ENCODE results near the gene EDNRA. TPM values are rescaled to one million over a fixed set of nuclear protein-coding genes. Genes with fewer than 3 reads are reported as not detected.

EDNRA gene
- polyA plus RNA-seq, 4 donors, result 0.27 to 5.2 (median 3.3) TPM; not detected in 1

DNA sequence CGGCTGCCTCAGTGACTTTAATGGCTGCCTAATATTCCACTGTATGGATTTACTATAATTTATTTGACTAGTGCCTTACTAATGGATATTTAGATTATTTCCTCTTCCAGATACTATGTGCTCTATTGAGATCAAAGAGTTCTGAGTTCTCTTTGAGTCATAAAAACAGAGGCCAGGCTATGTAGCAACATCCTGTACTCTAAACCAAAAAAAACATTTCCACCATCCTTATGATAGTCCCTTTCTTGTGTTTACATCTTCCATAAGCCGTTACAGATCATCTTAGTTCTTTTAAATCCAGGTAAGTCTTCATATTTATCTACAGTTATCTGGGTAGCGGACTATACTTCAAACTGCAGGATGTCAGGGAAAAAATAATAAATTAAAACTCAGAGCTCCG lies 79.7 kb downstream of the EDNRA start:
- Histone ChIP-seq H3K36me3 (ENCODE audit: control insufficient read depth in 3 of 3, insufficient read depth in 2 of 3, low read depth in 1 of 3, low read length in 3 of 3) (no peaks in the 10 kb centered on the region), H3K27ac (ENCODE audit: low read depth in 1 of 3, low read length in 2 of 3) (no peak overlapping the region), H3K27me3 (ENCODE audit: control insufficient read depth in 3 of 3, insufficient read depth in 3 of 3, low read length in 3 of 3) (no peaks in the 10 kb centered on the region), H3K4me3 (ENCODE audit: low read depth in 1 of 3, low read length in 3 of 3) (no peak overlapping the region), H3K4me1 (ENCODE audit: control insufficient read depth in 3 of 3, insufficient read depth in 2 of 3, low read depth in 1 of 3, low read length in 2 of 3) (no peaks in the 10 kb centered on the region), H3K9me3 (ENCODE audit: control insufficient read depth in 2 of 2, insufficient read depth in 1 of 2, low read depth in 1 of 2, low read length in 1 of 2) (peaks cover 0 to 6% of the 10 kb centered on the region in 2 donors)
- WGBS, 3 donors, result 84 to 88% (median 87%) methylated on average over 4 of the region's 4 CpGs
- no peak for FAIRE-seq
- no peak for DNase-seq

DNA sequence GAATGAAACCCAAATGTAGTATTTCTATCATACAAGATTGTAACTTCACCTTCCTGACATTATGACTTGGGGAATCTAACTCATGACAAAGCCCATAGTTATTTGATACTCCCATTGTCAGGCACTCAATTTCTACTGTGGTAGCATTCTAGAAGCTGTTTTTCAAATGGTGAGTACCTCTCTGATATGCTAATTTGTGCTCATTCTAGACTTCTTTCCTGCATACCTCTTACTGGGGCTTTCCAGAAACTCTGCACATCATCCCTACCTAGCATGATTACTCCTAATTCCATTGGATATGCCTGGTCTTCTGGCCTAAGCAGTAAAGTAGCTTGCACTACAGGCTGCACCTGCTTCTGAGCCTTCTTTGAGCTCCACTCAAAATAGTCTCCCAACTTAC lies 85.9 kb downstream of the EDNRA start:
- Histone ChIP-seq H3K4me1 (ENCODE audit: control insufficient read depth in 3 of 3, insufficient read depth in 2 of 3, low read depth in 1 of 3, low read length in 2 of 3) (no peaks in the 10 kb centered on the region), H3K27ac (ENCODE audit: low read depth in 1 of 3, low read length in 2 of 3) (no peak overlapping the region), H3K36me3 (ENCODE audit: control insufficient read depth in 3 of 3, insufficient read depth in 2 of 3, low read depth in 1 of 3, low read length in 3 of 3) (no peaks in the 10 kb centered on the region), H3K9me3 (ENCODE audit: control insufficient read depth in 2 of 2, insufficient read depth in 1 of 2, low read depth in 1 of 2, low read length in 1 of 2) (peaks cover 0 to 6% of the 10 kb centered on the region in 2 donors), H3K27me3 (ENCODE audit: control insufficient read depth in 3 of 3, insufficient read depth in 3 of 3, low read length in 3 of 3) (no peaks in the 10 kb centered on the region), H3K4me3 (ENCODE audit: low read depth in 1 of 3, low read length in 3 of 3) (no peak overlapping the region)
- FAIRE-seq, result no peak
- DNase-seq, result no peak

DNA sequence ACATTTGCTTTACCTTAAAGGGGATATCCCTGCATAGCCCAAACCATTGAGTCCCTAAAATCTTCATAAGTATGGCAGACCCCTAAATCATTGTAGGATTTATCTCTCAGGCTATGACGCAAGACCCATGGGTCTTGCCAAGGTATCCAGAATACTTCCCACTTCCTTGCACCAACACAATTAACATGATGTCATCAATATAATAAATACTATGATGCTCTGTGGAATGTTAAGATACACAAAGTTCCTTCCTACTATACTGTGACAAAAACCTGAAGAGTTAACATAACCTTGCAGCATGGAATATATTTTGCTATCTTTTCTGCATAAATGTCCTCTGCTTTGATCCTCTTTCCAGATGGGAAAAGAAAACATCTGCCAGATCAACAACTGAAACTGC lies 86.4 kb downstream of the EDNRA start:
- no peak for FAIRE-seq
- no peaks in the 10 kb centered on the region for H3K27me3 ChIP-seq (ENCODE audit: control insufficient read depth in 3 of 3, insufficient read depth in 3 of 3, low read length in 3 of 3)

DNA sequence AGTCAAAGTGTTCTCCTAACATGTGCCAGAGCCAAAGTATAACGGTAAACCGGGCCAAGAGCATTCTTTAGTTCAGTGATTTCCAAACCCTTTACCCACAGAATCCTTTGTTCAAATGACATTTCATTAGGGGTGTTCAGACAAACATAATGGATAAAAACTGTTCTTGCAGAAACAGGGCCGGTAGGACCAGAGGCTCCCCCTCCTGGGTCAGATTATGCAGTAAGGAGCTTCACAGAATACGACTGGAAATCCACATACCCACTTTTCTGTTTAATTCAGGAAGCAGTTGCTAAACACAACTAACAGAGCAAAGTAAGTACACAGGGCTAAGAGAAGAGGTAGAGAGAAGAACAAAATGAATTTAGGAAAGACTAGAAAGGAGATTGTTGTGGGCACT lies 89.7 kb downstream of the EDNRA start:
- H3K4me1 ChIP-seq (ENCODE audit: control insufficient read depth in 3 of 3, insufficient read depth in 2 of 3, low read depth in 1 of 3, low read length in 2 of 3), result no peaks in the 10 kb centered on the region
- H3K36me3 ChIP-seq (ENCODE audit: control insufficient read depth in 3 of 3, insufficient read depth in 2 of 3, low read depth in 1 of 3, low read length in 3 of 3), result no peaks in the 10 kb centered on the region
- DNase-seq (no peak), FAIRE-seq (no peak)
- no peaks in the 10 kb centered on the region for H3K9me3 ChIP-seq (ENCODE audit: control insufficient read depth in 2 of 2, insufficient read depth in 1 of 2, low read depth in 1 of 2, low read length in 1 of 2)
- H3K4me3 ChIP-seq (ENCODE audit: low read depth in 1 of 3, low read length in 3 of 3), result no peak overlapping the region
- H3K27ac ChIP-seq (ENCODE audit: low read depth in 1 of 3, low read length in 2 of 3), result no peak overlapping the region
- WGBS, 3 donors, result 47 to 64% (median 58%) methylated on average over 4 of the region's 4 CpGs
- no peaks in the 10 kb centered on the region for H3K27me3 ChIP-seq (ENCODE audit: control insufficient read depth in 3 of 3, insufficient read depth in 3 of 3, low read length in 3 of 3)

More for the DNA sequence above, 86.4 kb downstream of the EDNRA start:
- DNase-seq, result no peak
- no peak overlapping the region for H3K4me3 ChIP-seq (ENCODE audit: low read depth in 1 of 3, low read length in 3 of 3)
- H3K9me3 ChIP-seq (ENCODE audit: control insufficient read depth in 2 of 2, insufficient read depth in 1 of 2, low read depth in 1 of 2, low read length in 1 of 2), result peaks cover 0 to 6% of the 10 kb centered on the region in 2 donors
- WGBS, 3 donors, result 80 to 96% (median 93%) methylated on average over 1 of the region's 1 CpG
- H3K4me1 ChIP-seq (ENCODE audit: control insufficient read depth in 3 of 3, insufficient read depth in 2 of 3, low read depth in 1 of 3, low read length in 2 of 3), result no peaks in the 10 kb centered on the region
- no peak overlapping the region for H3K27ac ChIP-seq (ENCODE audit: low read depth in 1 of 3, low read length in 2 of 3)
- no peaks in the 10 kb centered on the region for H3K36me3 ChIP-seq (ENCODE audit: control insufficient read depth in 3 of 3, insufficient read depth in 2 of 3, low read depth in 1 of 3, low read length in 3 of 3)

DNA sequence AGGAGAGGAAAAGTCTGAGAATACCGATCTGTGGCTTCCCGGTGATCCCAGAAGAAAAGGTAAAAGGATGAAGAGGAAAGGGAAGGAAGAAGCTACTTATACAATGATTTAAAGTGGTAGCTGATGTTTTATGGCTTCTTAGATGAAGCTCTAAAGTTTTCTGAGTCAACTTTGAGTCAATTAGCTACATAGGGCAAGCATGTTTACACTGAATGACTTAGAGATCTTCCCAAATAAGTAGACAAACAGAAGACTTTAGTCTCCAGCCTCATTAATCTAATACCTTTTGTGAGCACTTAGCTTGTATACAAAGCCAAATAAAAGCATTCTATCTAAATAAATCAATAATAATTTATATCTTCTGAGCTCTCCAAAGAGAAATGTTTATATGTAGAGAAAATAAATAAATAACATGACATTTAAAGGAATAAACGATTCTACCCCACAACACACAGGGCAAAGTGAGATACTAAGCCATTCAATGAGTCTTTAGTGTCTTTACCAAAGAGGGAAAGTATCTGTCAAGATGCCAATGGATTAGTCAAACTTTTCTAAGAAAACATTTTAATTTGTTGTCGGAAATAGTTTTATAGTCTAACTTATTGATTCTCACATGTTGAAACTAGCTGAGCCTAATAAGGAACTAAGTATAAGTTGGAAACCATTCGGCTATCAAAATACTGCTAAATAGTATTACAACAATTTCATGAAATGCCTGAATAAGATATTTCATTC lies 90.3 kb downstream of the EDNRA start:
- Histone ChIP-seq H3K27ac (ENCODE audit: low read depth in 1 of 3, low read length in 2 of 3) (no peak overlapping the region), H3K4me1 (ENCODE audit: control insufficient read depth in 3 of 3, insufficient read depth in 2 of 3, low read depth in 1 of 3, low read length in 2 of 3) (no peaks in the 10 kb centered on the region), H3K4me3 (ENCODE audit: low read depth in 1 of 3, low read length in 3 of 3) (no peak overlapping the region), H3K9me3 (ENCODE audit: control insufficient read depth in 2 of 2, insufficient read depth in 1 of 2, low read depth in 1 of 2, low read length in 1 of 2) (no peaks in the 10 kb centered on the region), H3K27me3 (ENCODE audit: control insufficient read depth in 3 of 3, insufficient read depth in 3 of 3, low read length in 3 of 3) (no peaks in the 10 kb centered on the region), H3K36me3 (ENCODE audit: control insufficient read depth in 3 of 3, insufficient read depth in 2 of 3, low read depth in 1 of 3, low read length in 3 of 3) (no peaks in the 10 kb centered on the region)
- DNase-seq, result no peak
- no peak for FAIRE-seq
- WGBS, 3 donors, result 57 to 74% (median 66%) methylated on average over 5 of the region's 5 CpGs

DNA sequence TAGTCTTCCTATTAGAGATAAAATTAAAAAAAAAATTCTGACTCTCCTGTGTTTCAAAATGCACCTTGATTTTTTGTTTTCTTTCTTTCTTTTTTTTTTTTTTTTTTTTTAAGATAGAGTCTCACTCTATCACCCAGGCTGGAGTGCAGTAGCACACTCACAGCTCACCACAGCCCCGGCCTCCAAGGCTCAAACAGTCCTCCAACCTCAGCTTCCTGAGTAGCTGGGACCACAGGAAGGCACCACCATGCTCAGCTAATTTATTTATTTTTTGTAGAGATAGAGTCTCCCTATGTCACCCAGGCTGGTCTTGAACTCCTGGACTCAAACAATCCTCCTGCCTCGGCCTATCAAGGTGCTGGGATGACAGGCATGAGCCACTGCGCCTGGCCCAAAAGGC lies 95.2 kb downstream of the EDNRA start:
- Histone ChIP-seq H3K4me1 (ENCODE audit: control insufficient read depth in 3 of 3, insufficient read depth in 2 of 3, low read depth in 1 of 3, low read length in 2 of 3) (no peaks in the 10 kb centered on the region), H3K9me3 (ENCODE audit: control insufficient read depth in 2 of 2, insufficient read depth in 1 of 2, low read depth in 1 of 2, low read length in 1 of 2) (no peaks in the 10 kb centered on the region), H3K36me3 (ENCODE audit: control insufficient read depth in 3 of 3, insufficient read depth in 2 of 3, low read depth in 1 of 3, low read length in 3 of 3) (no peaks in the 10 kb centered on the region), H3K27ac (ENCODE audit: low read depth in 1 of 3, low read length in 2 of 3) (no peak overlapping the region), H3K4me3 (ENCODE audit: low read depth in 1 of 3, low read length in 3 of 3) (no peak overlapping the region), H3K27me3 (ENCODE audit: control insufficient read depth in 3 of 3, insufficient read depth in 3 of 3, low read length in 3 of 3) (no peaks in the 10 kb centered on the region)
- DNase-seq, result no peak
- 80 to 88% (median 88%) methylated on average over 3 of the region's 3 CpGs for WGBS, 3 donors
- FAIRE-seq, result no peak

DNA sequence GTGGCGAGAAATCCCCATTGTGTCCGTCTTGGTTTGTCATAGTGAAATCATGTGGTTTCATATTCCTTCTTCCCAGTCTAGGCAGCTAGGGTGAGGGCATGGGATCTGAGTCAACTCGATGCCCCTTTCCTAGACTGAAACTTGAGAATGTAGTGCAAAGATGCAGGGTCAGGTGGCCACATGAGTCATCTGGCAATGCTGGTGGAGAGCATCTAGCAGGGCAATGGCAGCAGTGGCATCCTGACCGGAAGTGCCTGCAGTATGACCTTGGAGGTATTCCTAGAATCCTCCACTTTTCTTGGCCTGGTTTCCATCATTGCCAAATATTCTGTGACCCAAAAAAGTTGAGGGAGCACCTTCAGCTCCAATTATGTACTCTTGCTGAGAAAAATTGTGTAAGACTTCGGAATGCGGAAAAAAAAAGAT lies 97.2 kb downstream of the EDNRA start:
- Histone ChIP-seq H3K27ac (ENCODE audit: low read depth in 1 of 3, low read length in 2 of 3) (no peak overlapping the region), H3K36me3 (ENCODE audit: control insufficient read depth in 3 of 3, insufficient read depth in 2 of 3, low read depth in 1 of 3, low read length in 3 of 3) (no peaks in the 10 kb centered on the region), H3K27me3 (ENCODE audit: control insufficient read depth in 3 of 3, insufficient read depth in 3 of 3, low read length in 3 of 3) (no peaks in the 10 kb centered on the region), H3K4me3 (ENCODE audit: low read depth in 1 of 3, low read length in 3 of 3) (no peak overlapping the region), H3K4me1 (ENCODE audit: control insufficient read depth in 3 of 3, insufficient read depth in 2 of 3, low read depth in 1 of 3, low read length in 2 of 3) (no peaks in the 10 kb centered on the region), H3K9me3 (ENCODE audit: control insufficient read depth in 2 of 2, insufficient read depth in 1 of 2, low read depth in 1 of 2, low read length in 1 of 2) (no peaks in the 10 kb centered on the region)
- DNase-seq (no peak), FAIRE-seq (no peak)
- WGBS, 3 donors, result 75 to 79% (median 77%) methylated on average over 6 of the region's 6 CpGs

DNA sequence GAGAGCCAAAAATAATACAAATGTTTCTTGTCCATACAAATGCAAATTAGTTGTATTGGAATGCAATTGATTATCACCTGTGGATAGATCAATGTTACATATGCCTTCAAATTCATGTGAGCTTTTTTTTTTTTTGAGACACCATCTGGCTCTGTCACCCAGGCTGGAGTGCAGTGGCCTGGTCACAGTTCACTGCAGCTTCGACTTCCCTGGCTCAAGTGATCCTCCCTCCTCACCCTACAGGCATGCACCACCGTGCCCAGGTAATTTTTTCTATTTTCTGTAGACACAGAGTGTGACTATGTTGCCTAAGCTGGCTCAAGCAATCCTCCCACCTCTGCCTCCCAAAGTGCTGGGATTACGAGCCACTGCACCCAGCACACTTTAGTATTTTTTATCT lies 97.7 kb downstream of the EDNRA start:
- H3K27ac ChIP-seq (ENCODE audit: low read depth in 1 of 3, low read length in 2 of 3), result no peak overlapping the region
- FAIRE-seq, result no peak
- H3K4me1 ChIP-seq (ENCODE audit: control insufficient read depth in 3 of 3, insufficient read depth in 2 of 3, low read depth in 1 of 3, low read length in 2 of 3), result no peaks in the 10 kb centered on the region
- no peak for DNase-seq
- H3K36me3 ChIP-seq (ENCODE audit: control insufficient read depth in 3 of 3, insufficient read depth in 2 of 3, low read depth in 1 of 3, low read length in 3 of 3), result no peaks in the 10 kb centered on the region
- H3K4me3 ChIP-seq (ENCODE audit: low read depth in 1 of 3, low read length in 3 of 3), result no peak overlapping the region
- H3K9me3 ChIP-seq (ENCODE audit: control insufficient read depth in 2 of 2, insufficient read depth in 1 of 2, low read depth in 1 of 2, low read length in 1 of 2), result no peaks in the 10 kb centered on the region
- 63 to 71% (median 63%) methylated on average over 3 of the region's 3 CpGs for WGBS, 3 donors
- no peaks in the 10 kb centered on the region for H3K27me3 ChIP-seq (ENCODE audit: control insufficient read depth in 3 of 3, insufficient read depth in 3 of 3, low read length in 3 of 3)

DNA sequence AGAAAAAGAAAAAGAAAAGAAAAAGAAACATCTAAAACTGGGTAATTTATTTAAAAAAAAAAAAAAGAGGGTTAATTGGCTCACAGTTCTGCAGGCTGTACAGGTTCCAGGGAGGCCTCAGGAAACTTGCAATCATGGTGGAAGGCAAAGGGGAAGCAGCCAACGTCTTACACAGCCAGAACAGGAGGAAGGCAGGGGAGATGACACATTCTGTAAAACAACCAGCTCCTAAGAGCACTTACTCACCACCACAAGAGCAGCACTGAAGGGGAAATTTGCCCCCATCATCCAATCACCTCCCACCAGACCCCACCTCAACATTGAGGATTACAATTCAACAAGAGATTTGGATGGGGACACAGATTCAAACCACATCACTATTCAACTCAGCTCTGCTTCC lies 99.5 kb downstream of the EDNRA start:
- peaks cover 0 to 3% of the 10 kb centered on the region in 2 donors for H3K9me3 ChIP-seq (ENCODE audit: control insufficient read depth in 2 of 2, insufficient read depth in 1 of 2, low read depth in 1 of 2, low read length in 1 of 2)
- no peaks in the 10 kb centered on the region for H3K36me3 ChIP-seq (ENCODE audit: control insufficient read depth in 3 of 3, insufficient read depth in 2 of 3, low read depth in 1 of 3, low read length in 3 of 3)
- H3K4me3 ChIP-seq (ENCODE audit: low read depth in 1 of 3, low read length in 3 of 3), result no peak overlapping the region
- H3K4me1 ChIP-seq (ENCODE audit: control insufficient read depth in 3 of 3, insufficient read depth in 2 of 3, low read depth in 1 of 3, low read length in 2 of 3), result no peaks in the 10 kb centered on the region
- DNase-seq (no peak), FAIRE-seq (no peak)
- peaks cover 0 to 1% (median 0%) of the 10 kb centered on the region in 3 donors for H3K27me3 ChIP-seq (ENCODE audit: control insufficient read depth in 3 of 3, insufficient read depth in 3 of 3, low read length in 3 of 3)
- H3K27ac ChIP-seq (ENCODE audit: low read depth in 1 of 3, low read length in 2 of 3), result no peak overlapping the region
- WGBS, 3 donors, result 25 to 44% (median 43%) methylated on average over 1 of the region's 1 CpG

All from small intestine (tissue), 7 donors.